Memory B cell (primary cell): ENCODE results near the gene ZNRF2.

Source experiments
- ATAC-seq: fragments of 150-1000 bp; cut with Tn5 transposase; 2 replicates; pipeline ENCODE4 v1.10.0; 2021; ENCODE audit warnings: low read depth, mild to moderate bottlenecking, moderate library complexity
- DNase-seq, 2 donors: peaks; one replicate each; pipeline ENCODE4 v3.0.0; 2022; ENCODE audit warnings: low spot score in 2 of 2
- H3K27ac Mint-ChIP-seq: one replicate; pipeline ENCODE4 v1.8.0; 2022; ENCODE audit warnings: mild to moderate bottlenecking, moderate library complexity, mixed read lengths
- H3K27me3 Mint-ChIP-seq: one replicate; pipeline ENCODE4 v1.8.0; 2022; ENCODE audit warnings: mixed read lengths
- H3K36me3 Mint-ChIP-seq: one replicate; pipeline ENCODE4 v1.8.0; 2022; ENCODE audit warnings: mild to moderate bottlenecking, mixed read lengths
- H3K4me1 Mint-ChIP-seq: one replicate; pipeline ENCODE4 v1.8.0; 2022; ENCODE audit warnings: mixed read lengths
- H3K4me3 Mint-ChIP-seq: one replicate; pipeline ENCODE4 v1.8.0; 2022; ENCODE audit warnings: mild to moderate bottlenecking, moderate library complexity, mixed read lengths
- H3K9me3 Mint-ChIP-seq: one replicate; pipeline ENCODE4 v1.8.0; 2022; ENCODE audit warnings: mixed read lengths

The ZNRF2 gene

DNA sequence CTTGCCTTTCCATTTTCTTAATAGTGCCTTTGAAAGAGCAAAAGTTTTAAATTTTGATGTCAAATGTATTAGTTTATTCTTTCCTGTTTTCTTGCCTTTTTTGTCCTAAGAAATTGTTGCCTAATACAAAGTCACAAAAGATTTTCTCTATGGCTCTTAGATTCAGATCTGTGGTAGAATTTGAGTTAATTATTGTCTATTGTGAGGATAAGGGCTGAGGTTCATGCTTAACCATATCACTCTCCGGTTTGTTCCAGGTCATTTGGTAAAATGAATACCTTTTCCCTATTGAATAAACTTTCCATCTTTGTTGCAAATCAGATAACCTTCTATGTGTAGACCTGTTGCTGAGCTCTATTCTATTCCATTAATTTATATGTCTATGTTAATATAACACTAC, 98.2 kb downstream of the ZNRF2 start:
- H3K27me3 Mint-ChIP-seq: no peaks in the 10 kb centered on the region
- H3K4me1 Mint-ChIP-seq: no peaks in the 10 kb centered on the region
- ATAC-seq: no peak
- H3K9me3 Mint-ChIP-seq: peaks cover 3% of the 10 kb centered on the region
- no peak for DNase-seq
- no peak overlapping the region for H3K27ac Mint-ChIP-seq
- H3K36me3 Mint-ChIP-seq: peaks cover 6% of the 10 kb centered on the region
- no peak overlapping the region for H3K4me3 Mint-ChIP-seq

DNA sequence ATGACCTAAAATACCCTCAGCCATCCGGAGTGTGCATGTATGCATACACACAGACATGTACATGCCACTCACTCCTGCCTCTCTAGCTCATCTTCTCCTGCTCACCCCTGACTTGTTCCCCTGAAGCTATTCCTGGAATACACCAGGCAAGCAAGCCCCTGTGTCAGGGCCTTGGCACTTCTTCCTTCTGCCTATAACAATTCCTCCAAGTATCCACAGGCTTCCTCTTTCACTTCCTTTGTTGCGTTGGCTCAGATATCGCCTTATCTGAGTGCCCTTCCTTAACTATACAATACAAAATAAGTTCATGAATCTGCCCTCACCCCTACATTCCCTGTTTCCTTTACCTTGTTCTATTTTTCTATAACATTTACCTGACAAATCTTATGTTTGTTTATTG, 105.4 kb downstream of the ZNRF2 start:
- DNase-seq: no peak
- Mint-ChIP-seq H3K36me3 (peaks cover 10% of the 10 kb centered on the region), H3K9me3 (no peaks in the 10 kb centered on the region), H3K27me3 (no peaks in the 10 kb centered on the region), H3K4me3 (no peak overlapping the region), H3K4me1 (peaks cover 9% of the 10 kb centered on the region), H3K27ac (no peak overlapping the region)
- ATAC-seq: no peak

DNA sequence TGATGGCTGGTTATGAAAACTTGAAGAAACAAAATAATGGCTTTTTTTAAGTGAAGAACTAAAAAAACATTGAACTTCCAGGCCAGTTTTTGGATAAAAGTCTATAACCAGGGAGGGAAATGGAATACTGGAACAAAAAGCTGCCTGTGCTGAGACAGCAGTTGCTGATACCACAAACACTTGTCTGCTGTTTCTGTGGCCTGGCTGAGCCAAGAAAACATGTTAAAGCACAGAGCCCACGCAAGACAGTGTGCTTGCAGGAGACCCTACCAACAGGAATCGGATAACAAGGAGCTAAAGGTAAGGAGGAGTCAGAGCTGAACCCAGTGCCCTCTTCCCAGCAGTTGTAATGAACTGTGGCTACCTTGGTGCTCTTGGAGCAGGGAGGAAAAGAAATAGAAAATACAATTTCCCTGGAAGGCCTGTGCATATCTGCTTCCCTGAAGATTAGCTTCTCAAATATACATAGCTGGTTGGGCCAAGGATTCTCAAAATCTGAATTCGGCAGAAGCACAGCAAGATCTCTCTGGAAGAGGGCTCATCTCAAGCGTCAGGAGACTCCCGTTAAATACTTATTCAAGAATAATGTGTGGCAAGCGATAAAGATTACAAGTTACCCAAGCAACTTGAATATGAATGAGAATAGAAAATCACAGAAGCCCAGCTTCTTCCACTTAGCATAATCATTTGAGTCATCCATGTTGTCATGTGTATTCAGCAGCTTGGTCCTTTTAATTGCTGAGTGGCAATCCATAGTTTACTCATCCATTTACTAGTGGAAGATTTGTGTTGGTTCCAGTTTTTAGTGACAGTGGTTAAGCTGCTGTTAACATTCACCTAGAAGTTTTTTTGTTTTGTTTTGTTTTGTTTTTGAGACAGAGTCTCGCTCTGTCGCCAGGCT, 106.6 kb downstream of the ZNRF2 start:
- no peak overlapping the region for H3K27ac Mint-ChIP-seq
- DNase-seq (no peak), ATAC-seq (no peak)
- no peak overlapping the region for H3K4me3 Mint-ChIP-seq
- H3K27me3 Mint-ChIP-seq: no peaks in the 10 kb centered on the region
- H3K4me1 Mint-ChIP-seq: peaks cover 9% of the 10 kb centered on the region
- no peaks in the 10 kb centered on the region for H3K9me3 Mint-ChIP-seq
- peaks cover 10% of the 10 kb centered on the region for H3K36me3 Mint-ChIP-seq

DNA sequence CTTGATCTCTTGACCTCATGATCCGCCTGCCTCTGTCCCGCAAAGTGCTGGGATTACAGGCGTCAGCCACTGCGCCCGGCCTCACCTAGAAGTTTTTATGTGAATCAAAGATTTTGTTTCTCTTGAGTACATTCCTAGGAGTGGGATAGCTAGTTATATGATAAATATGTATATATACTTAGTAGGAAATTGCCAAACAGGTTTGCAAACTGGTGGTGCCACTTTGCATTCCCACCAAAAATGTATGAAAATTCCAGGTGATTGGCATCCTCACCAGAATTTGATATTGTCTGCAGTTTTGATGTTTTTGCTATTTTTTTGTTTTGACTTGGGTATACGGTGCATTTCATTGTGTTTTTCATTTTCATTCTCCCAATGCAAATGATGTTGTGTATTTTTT, 107.4 kb downstream of the ZNRF2 start:
- no peak overlapping the region for H3K4me3 Mint-ChIP-seq
- DNase-seq: no peak
- peaks cover 10% of the 10 kb centered on the region for H3K36me3 Mint-ChIP-seq
- ATAC-seq: no peak
- H3K27me3 Mint-ChIP-seq: no peaks in the 10 kb centered on the region
- H3K9me3 Mint-ChIP-seq: no peaks in the 10 kb centered on the region
- peaks cover 9% of the 10 kb centered on the region for H3K4me1 Mint-ChIP-seq
- H3K27ac Mint-ChIP-seq: no peak overlapping the region

DNA sequence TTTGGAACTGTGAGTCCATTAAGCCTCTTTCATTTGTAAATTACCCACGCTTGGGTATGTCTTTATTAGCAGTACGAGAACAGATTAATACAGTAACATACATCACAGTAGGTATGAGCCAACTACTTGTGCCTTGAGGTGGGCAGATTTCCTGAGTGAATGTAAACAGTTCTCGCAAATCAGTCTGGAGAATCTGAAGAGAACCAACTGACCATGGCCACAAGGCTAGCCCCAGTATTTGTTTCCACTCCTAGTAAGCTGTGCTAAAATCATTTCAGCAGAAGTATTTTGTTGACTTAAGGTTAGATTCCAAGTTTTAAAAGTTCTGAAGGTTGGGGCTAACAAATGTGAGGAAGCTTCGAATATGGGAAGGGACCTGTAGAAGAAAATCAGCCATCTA, 111.3 kb downstream of the ZNRF2 start:
- ATAC-seq (no peak), DNase-seq (no peak)
- Mint-ChIP-seq H3K4me1 (no peaks in the 10 kb centered on the region), H3K27ac (no peak overlapping the region), H3K36me3 (no peaks in the 10 kb centered on the region), H3K27me3 (no peaks in the 10 kb centered on the region), H3K9me3 (no peaks in the 10 kb centered on the region), H3K4me3 (no peak overlapping the region)

DNA sequence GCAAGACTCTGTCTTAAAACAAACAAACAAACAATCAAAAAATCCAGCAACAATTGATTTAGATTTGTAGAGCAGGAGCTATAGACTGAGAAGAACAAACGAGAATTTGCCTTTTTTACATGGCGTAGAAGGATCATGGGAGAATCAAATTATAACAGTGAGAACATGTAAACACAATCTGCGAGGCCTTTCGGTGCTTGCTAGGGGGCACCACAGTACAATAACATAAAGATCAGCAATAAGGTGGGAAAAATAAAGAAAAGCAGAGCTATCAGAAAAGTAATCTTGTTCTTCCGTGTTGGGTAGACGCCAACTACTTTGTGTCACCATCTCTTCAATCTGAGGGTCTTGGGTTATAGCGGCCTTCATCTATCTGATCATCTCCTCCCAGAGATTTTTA, 112.0 kb downstream of the ZNRF2 start:
- no peak for ATAC-seq
- H3K36me3 Mint-ChIP-seq: no peaks in the 10 kb centered on the region

DNA sequence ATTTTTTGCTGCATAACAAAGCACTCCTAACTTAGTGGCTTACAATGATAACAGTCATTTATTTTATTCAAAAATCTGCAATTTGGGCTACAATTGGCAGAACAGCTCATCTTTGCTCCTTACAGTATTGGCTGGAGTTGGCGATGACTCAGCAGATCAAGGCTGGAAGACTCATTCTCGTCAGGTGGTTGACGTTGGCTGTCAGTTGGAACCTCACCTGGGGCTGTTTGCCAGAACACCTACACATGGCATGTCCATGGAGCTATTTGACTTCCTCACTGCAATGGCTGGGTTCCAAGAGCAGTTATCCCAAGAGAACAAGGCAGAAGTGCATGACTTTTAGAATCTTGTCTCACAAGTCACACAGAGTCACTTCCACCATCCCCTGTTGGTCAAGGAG, 119.1 kb downstream of the ZNRF2 start:
- H3K9me3 Mint-ChIP-seq: no peaks in the 10 kb centered on the region
- H3K4me1 Mint-ChIP-seq: no peaks in the 10 kb centered on the region
- no peaks in the 10 kb centered on the region for H3K27me3 Mint-ChIP-seq
- no peak overlapping the region for H3K27ac Mint-ChIP-seq
- DNase-seq: no peak
- ATAC-seq: no peak
- peaks cover 6% of the 10 kb centered on the region for H3K36me3 Mint-ChIP-seq
- no peak overlapping the region for H3K4me3 Mint-ChIP-seq

More for the DNA sequence above, 112.0 kb downstream of the ZNRF2 start:
- no peak for DNase-seq
- no peak overlapping the region for H3K27ac Mint-ChIP-seq
- H3K27me3 Mint-ChIP-seq: no peaks in the 10 kb centered on the region
- no peaks in the 10 kb centered on the region for H3K9me3 Mint-ChIP-seq
- H3K4me1 Mint-ChIP-seq: no peaks in the 10 kb centered on the region
- H3K4me3 Mint-ChIP-seq: no peak overlapping the region

DNA sequence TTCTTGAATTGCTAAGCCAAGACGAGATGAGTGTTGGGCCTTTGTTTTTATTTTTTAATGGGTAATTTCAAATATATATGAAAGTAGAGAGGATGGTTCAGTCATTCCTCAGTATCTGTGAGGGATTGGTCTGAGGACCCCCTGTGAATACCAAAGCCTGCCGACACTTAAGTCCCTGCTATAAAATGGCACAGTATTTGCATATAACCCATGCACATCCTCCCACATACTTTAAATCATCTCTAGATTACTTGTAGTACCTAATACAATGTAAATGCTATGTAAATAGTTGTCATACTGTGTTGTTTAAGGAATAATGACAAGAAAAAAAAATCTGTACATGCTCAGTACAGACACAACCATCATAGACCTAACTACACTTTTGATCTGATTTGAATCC, 120.8 kb downstream of the ZNRF2 start:
- Mint-ChIP-seq H3K27me3 (no peaks in the 10 kb centered on the region), H3K9me3 (no peaks in the 10 kb centered on the region), H3K27ac (no peak overlapping the region), H3K36me3 (peaks cover 6% of the 10 kb centered on the region), H3K4me3 (no peak overlapping the region), H3K4me1 (peaks cover 2% of the 10 kb centered on the region)
- ATAC-seq (no peak), DNase-seq (no peak)

DNA sequence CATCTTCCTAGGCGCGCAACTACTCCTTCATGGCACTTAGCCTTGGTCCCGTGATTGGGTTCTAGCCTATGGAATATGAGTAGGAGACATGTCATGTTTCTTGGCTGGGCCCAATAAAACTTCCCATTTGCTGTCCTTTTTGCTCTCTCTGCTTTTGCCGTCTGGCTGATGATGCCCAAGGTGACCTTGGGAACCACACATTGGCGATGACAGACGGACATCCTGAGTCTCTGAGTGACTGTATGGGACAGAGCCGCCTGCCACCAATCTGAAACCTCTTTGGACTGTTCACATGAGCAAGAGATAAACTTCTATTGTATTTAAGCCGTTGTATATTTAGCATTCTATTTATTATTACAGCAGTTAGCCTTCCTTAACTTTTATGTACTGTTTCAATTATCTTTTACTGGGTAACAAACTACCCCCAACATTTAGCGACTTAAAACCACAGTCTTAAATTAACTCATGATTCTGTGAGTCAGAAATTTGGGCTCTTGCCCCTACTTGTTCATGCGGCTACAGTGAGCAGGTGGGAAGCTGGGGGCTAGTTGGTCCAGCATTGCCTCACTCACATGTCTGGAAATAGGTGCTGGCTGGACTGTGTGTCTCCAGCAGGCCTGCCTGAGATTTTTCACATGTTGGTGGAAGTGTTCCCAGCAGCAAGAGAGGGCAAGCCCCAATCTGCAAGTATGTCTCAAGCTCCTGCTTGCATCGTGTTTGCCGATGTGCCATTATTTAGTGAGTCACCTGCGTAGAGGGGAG, 122.4 kb downstream of the ZNRF2 start:
- H3K9me3 Mint-ChIP-seq: no peaks in the 10 kb centered on the region
- DNase-seq (no peak), ATAC-seq (no peak)
- H3K27me3 Mint-ChIP-seq: no peaks in the 10 kb centered on the region
- H3K4me1 Mint-ChIP-seq: peaks cover 11% of the 10 kb centered on the region
- H3K4me3 Mint-ChIP-seq: no peak overlapping the region
- H3K36me3 Mint-ChIP-seq: peaks cover 6% of the 10 kb centered on the region
- H3K27ac Mint-ChIP-seq: no peak overlapping the region

DNA sequence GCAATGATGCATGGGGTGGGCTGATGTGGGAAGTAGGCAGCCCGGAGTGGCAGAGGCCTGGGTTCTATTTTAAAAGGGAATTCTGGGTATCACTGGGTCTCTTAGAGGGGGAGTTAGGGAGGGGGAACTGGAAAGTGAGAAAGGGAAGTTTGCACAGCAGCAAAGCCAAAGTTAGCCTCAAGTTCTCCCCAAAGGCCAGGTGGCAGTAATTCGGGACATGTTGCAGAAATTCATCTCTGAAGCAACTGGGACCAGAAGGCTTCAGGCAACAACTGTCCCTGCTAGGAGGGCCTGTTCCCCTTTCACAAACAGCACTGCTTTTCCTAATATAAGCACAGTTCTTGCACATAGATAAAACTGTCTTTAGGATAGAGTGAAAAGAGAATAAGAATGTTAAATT, 126.8 kb downstream of the ZNRF2 start:
- peaks cover 2% of the 10 kb centered on the region for H3K9me3 Mint-ChIP-seq

DNA sequence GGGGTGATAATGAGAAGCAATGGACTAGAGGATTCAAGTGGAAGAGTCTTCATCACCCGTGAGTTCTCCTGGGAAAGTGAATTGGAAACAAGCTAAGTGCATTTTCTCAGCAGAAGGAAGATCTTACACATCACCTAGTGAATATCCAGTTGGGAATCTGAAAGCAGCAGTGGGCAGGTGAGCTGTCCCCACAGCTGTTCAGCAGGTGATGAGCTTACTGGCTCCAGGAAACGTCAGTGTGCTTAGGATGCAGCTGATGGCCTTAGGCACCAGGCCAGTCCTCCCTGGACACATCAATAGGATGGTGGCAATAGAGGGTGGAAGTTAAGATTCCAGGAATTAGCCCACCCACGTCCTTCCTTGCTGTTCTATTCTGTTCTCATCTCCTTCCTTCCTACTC, 127.5 kb downstream of the ZNRF2 start:
- no peaks in the 10 kb centered on the region for H3K36me3 Mint-ChIP-seq
- no peak for DNase-seq
- no peak overlapping the region for H3K4me3 Mint-ChIP-seq
- H3K4me1 Mint-ChIP-seq: peaks cover 19% of the 10 kb centered on the region
- H3K27ac Mint-ChIP-seq: peak overlapping the region; percentile 28
- no peak for ATAC-seq
- no peaks in the 10 kb centered on the region for H3K27me3 Mint-ChIP-seq
- H3K9me3 Mint-ChIP-seq: peaks cover 2% of the 10 kb centered on the region

More for the DNA sequence above, 126.8 kb downstream of the ZNRF2 start:
- Mint-ChIP-seq H3K4me3 (no peak overlapping the region), H3K27ac (peak overlapping the region; percentile 28), H3K36me3 (no peaks in the 10 kb centered on the region), H3K27me3 (no peaks in the 10 kb centered on the region), H3K4me1 (peaks cover 19% of the 10 kb centered on the region)
- DNase-seq (no peak), ATAC-seq (no peak)

DNA sequence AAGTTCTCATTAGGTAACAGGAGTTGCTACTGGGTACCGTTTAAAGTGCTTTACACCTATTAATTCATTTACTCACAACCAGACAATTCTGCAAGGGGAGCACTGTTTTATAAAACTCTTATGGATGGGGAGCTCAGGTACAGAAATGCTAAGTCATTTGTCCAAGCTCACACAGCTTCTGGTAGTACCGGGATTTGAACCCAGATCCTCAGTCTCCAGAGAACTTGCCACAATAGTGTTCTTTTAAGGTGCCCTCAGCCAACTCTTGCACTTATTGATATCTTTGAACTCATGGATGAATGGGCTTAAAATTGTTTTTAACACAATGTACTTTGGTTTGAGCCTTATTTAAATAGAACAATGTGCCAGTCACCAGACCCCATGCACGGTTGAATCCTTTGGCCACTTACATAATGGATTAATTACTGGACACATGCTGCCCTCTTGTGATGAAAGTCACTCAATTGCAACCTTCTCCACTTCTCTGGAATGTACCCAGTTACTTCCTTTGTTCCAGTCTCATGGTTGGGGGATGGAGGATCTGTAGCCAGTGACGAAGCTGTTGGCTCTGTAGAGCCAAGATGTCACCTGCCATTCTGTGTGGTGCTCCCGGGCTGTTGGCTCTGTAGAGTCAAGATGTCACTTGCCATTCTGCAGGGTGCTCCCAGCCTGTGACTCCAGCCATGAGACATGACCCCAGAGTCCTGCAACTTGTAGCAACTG, 128.5 kb downstream of the ZNRF2 start:
- peaks cover 19% of the 10 kb centered on the region for H3K4me1 Mint-ChIP-seq
- no peak overlapping the region for H3K4me3 Mint-ChIP-seq
- H3K36me3 Mint-ChIP-seq: no peaks in the 10 kb centered on the region
- ATAC-seq: peak; percentile 44
- peak in 1 of 2 donors; percentile 16 for DNase-seq
- no peaks in the 10 kb centered on the region for H3K27me3 Mint-ChIP-seq
- H3K9me3 Mint-ChIP-seq: peaks cover 2% of the 10 kb centered on the region
- H3K27ac Mint-ChIP-seq: no peak overlapping the region

DNA sequence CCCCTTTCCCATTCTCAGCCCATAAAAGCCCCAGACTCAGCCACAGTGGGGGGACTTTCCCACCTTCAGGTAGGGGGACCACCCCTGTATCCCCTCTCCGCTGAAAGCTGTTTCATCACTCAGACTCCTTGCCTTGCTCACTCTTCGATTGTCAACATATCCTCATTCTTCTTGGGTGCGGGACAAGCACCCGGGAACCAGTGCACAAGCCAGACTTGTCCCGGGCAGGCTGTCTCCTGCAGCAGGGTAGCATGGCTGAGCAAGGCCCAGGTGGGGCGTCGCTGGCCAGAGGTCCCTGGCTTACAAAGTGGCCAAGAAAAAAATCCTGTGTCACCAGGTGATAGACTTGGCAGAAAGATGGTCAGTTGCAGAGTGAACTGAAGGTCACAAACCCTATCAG, 129.5 kb downstream of the ZNRF2 start:
- ATAC-seq (no peak), DNase-seq (no peak)
- Mint-ChIP-seq H3K4me3 (no peak overlapping the region), H3K9me3 (peaks cover 2% of the 10 kb centered on the region), H3K27me3 (no peaks in the 10 kb centered on the region), H3K36me3 (no peaks in the 10 kb centered on the region), H3K4me1 (peaks cover 19% of the 10 kb centered on the region), H3K27ac (no peak overlapping the region)
